Endometrium (tissue), 2 donors: ENCODE data around the gene TFEB.

Experiments used
- FAIRE-seq: peaks from 2 replicates; lab custom pipeline; 2012; peaks lifted over from hg19 to GRCh38; lab: Jason Lieb, UNC
- donor health status: control.
- donor health status: control.

Gene TFEB

DNA sequence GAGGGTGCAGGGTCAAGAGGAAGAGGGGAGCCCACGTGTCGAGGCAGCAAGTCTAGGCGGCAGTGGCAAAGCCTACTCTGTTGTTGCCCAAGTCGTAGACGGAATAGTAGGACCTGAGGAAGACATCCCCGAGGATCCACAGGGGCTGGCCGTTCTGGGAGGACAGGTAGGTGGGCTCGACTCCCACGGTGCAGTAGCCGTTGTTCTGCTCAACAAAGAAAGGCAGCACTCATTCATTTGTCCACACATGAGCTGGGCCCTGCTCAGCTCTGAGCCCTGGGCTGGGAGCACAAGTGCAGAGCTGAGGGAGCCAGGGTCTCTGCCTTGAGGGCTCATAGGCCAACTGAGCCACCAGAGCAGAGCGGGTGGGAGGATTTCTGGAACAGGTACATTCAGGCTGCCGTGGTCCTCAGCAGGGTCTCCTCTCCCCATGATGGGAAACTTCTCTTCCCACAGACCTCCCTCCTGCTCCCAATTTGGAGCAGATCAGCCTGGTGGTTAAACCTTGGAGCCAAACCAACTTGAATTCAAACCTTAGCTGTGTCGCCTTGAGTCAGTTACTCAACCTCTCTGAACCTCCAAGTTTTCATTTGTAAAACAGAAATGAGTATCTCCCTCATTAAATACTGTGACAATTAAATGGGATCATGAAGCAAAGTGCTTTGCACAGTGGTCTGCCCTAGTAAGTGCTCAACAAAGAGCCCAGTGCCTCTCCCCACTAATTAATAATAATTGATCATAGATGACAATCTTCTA, 1.6 kb upstream of the TFEB start:
- no peak for FAIRE-seq

- FAIRE-seq = no peak
These were observed 852 bp upstream of the TFEB start for GRCh38 chr6:41736186-41736733.

- FAIRE-seq = no peak
These were observed 562 bp downstream of the TFEB start for GRCh38 chr6:41734666-41735426.

- no peak for FAIRE-seq
These were observed 1.4 kb downstream of the TFEB start for GRCh38 chr6:41733707-41734665.

- FAIRE-seq = no peak
These were observed 2.1 kb downstream of the TFEB start for GRCh38 chr6:41733360-41733706.

GRCh38 chr6:41732591-41733359, 2.6 kb downstream of the TFEB start:
- FAIRE-seq = no peak

GRCh38 chr6:41732149-41732548, 3.3 kb downstream of the TFEB start:
- FAIRE-seq = no peak

DNA sequence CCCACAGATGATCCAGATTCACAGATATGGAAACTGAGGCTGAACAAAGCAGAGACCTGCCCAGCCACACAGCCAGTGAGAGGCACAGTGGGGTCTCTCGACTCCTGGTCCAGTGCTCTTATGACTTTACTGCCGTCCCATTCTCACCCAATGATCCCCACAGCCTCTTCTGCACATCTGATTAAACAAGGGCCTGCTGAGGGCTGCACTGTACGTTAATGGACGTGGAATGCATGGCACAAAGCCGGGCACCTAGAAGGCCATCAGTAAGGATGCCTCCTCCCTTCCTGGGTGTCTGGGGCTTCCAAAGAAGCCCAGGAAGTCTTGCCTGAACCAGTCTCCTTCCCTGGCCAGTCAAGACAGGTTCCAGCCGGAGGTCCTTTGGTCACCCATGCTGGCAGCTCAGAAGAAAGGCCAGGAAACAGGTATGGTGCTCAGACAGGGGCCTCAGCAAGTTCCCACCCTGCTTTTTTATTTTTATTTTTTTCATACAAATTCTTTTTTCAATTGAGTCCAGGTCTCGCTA, 3.8 kb downstream of the TFEB start:
- no peak for FAIRE-seq

- no peak for FAIRE-seq
These were observed 4.6 kb downstream of the TFEB start for GRCh38 chr6:41730531-41731436.

DNA sequence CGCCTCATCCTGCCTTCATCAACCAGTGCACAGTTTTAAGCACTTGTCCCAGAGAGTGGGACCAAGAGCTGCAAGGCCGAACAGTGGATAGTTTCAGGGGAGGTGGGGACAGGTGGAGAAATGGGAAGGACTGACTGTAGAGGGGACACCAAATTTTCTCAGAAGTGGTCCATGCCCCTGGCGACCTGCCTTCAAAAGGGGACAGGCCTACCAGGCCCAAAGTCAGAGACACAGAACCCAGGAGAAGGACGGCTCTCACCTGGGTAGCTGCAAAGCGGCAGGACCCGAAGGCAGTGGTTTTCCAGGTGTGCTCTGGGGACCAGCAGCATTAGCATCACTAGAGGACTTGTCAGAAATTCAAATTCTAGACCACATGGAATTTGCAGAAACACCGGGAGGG, 5.8 kb downstream of the TFEB start:
- FAIRE-seq = no peak

- FAIRE-seq = no peak
These were observed 6.5 kb downstream of the TFEB start for GRCh38 chr6:41728954-41729353.

GRCh38 chr6:41728073-41728936, 7.1 kb downstream of the TFEB start:
- FAIRE-seq = no peak

DNA sequence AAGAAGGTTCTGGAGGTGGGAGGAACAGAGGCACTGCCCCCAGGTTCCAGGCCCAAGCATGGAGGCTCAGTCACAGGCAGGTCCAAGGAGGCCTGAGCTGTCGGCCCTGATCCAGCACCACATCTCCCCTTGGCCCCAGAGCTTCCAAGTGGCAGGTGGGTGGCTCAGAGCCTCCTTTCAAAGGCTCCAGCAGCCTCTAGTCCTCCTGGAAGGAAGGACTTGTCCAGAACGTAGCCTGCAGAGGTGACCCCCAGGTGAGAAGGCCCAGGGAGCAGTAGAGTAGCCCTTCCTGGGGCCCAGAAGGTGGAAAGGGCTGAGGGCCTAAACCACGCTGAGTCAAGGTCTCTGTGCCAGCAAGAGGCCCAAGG, 7.7 kb downstream of the TFEB start:
- FAIRE-seq = no peak

DNA sequence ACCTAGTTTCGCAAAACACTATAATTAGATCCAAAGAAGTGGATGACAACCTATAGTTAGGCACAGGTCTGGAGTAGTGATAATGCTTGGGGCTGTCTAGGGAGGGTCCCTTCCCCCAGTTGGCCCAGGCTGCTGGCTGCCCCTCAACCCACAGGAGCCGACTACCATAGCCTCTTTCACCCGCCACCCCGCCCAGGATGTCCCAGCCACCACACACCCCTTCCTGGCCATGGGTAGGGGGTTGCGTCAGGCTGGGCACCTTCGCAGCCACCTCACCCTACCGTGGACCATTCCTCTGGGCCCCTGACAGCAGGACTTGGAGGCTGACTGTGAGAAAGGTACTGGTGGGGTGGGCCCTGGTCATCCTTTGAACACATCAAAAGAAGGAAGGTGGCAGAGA, 8.5 kb downstream of the TFEB start:
- FAIRE-seq = no peak

DNA sequence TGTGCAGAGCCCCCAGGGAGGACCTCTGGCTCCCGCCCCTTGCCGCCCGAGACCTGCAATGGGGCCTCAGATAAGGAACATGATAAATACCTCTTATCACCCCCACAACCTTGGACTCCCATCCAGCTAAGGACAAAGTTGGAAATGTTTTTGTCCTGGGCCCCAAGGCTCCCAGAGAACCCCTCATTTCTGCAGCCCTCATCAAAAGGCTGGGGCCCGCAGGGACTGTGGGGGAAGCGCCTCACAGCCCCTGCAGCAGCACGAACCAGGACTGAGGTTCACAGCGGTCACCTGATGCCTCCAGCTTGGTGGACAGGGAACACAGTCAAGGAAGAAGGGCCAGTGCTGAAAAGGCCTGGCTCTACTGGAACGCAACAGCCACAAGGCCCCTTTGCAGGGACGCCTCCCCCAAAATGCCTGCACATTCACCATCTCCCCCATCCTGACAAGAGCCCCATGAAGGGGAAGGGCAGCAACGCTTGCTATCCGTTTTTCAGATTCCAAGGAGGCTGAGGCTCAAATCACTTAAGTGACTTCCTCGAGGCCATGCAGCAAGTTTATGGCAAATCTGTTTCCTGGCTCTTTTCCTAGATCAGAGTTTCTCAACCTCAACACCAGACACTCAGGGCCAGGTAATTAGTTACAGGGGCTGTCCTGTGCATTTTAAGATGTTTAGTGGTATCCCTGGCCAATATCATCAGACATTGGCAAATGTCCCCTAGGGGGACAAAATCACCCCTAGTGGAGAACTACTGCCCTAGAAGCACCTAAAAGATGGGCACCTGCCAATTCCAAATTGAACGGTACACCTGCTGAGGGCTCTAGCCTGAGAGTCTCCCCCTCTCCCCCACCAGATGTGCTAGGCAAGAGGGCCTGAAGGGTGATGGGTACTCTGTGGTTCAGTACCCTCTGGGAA, 10.6 kb downstream of the TFEB start:
- no peak for FAIRE-seq

- FAIRE-seq = no peak
These were observed 11.2 kb downstream of the TFEB start for GRCh38 chr6:41724228-41724580.

DNA sequence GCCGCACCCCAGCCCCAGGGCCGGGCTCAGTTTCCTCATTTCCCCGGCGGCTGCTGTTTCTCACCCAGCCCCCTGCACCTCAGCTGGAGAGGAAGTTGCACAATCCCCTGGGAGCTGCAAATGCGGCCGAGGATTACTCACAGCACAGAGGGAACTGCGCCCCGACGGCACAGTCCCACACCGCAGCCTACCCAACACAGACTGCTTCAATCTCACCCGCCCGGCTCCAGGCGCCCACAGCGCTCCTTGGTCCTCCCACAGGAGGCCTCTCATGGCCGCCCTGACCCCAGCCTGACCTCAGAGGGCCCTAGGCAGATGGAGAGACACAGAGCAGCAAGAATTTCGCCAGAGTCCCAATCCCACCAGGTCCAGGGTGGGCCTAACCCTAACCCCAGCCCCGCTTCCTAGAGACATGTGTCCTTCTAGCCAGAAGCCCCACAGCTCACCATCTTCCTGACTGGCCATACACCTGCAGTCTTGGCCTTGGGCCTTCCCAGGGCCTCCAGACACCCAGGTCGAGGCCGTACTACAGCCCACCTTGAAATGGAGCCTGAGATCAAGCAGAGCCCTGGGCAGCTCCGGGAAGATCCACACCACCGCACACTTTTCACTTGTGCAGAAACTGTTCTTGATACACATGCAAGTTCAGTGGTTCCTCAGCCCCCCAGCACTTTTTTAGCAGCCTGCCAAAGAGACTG, 11.7 kb downstream of the TFEB start:
- no peak for FAIRE-seq
